GM18498 (cell line): ENCODE data around the gene PLEKHH3.

Experiments
- ATAC-seq: cut with Tn5 transposase; IDR thresholded peaks from one replicate; pipeline ENCODE4 v1.9.1; 2021; ENCODE audit warnings: mild to moderate bottlenecking, moderate library complexity; ENCODE audit not compliant: unreplicated experiment

Gene PLEKHH3

GRCh38 chr17:42687707-42688320, 11.0 kb upstream of the PLEKHH3 start:
- no peak for ATAC-seq

GRCh38 chr17:42686520-42687128, 9.8 kb upstream of the PLEKHH3 start:
- ATAC-seq = no peak

- no peak for ATAC-seq
Measured at GRCh38 chr17:42685831-42686230, 9.0 kb upstream of the PLEKHH3 start.

- no peak for ATAC-seq
Measured at GRCh38 chr17:42684929-42685556, 8.2 kb upstream of the PLEKHH3 start.

- ATAC-seq = no peak
Measured at GRCh38 chr17:42683407-42684034, 6.7 kb upstream of the PLEKHH3 start.

- ATAC-seq = no peak
Measured at GRCh38 chr17:42682722-42683403, 6.1 kb upstream of the PLEKHH3 start.

- no peak for ATAC-seq
Measured at GRCh38 chr17:42681976-42682721, 5.4 kb upstream of the PLEKHH3 start, which contains the start of gene CNTNAP1. Gene CNTNAP1, plus strand, starts transcription at chr17:42682531. Its CDS starts 299 bp downstream, at chr17:42682830.

GRCh38 chr17:42680331-42680808, 3.6 kb upstream of the PLEKHH3 start:
- no peak for ATAC-seq

- peak; percentile 23 for ATAC-seq
Measured at GRCh38 chr17:42679492-42680330, 2.9 kb upstream of the PLEKHH3 start.

- no peak for ATAC-seq
Measured at GRCh38 chr17:42678951-42679491, 2.2 kb upstream of the PLEKHH3 start.

- ATAC-seq = peak; percentile 28
Measured at GRCh38 chr17:42677921-42678781, 1.4 kb upstream of the PLEKHH3 start.

- ATAC-seq = peak; percentile 69
Measured at GRCh38 chr17:42677012-42677857, 441 bp upstream of the PLEKHH3 start.

- no peak for ATAC-seq
Measured at GRCh38 chr17:42675965-42676423, 800 bp downstream of the PLEKHH3 start.

- ATAC-seq = no peak
Measured at GRCh38 chr17:42675348-42675964, 1.3 kb downstream of the PLEKHH3 start.

- no peak for ATAC-seq
Measured at GRCh38 chr17:42674755-42675347, 1.9 kb downstream of the PLEKHH3 start.
